HepG2 (cell line): ENCODE results near the gene PTPRO. TPM values are rescaled to one million over a fixed set of nuclear protein-coding genes. Genes with fewer than 3 reads are reported as not detected.
A peak's percentile ranks its signal among the peaks of the same experiment; 100 is the strongest.

Experiments
- ATAC-seq: fragments of 200-7000 bp; cut with Tn5 transposase; 3 replicates; pipeline ENCODE4 v1.9.1; 2020; ENCODE audit warnings: mild to moderate bottlenecking, moderate library complexity
- BruUV-seq: library from RNA; stranded (reverse); fragments of 400-500 nt; replicated peaks from 2 replicates; lab custom pipeline; 2021; lab: Mats Ljungman, UMichigan
- CTCF ChIA-PET: fragments of 300-600 bp; formaldehyde crosslinking; extraction: SDS; loops from one replicate; lab custom pipeline; 2021; ENCODE audit warnings: low total read pairs, inconsistent platforms, low intra/inter-chr PET ratio; lab: Yijun Ruan, JAX
- POLR2A ChIA-PET: fragments of 350-600 bp; sonication (Branson Sonifier 250); formaldehyde crosslinking; loops from one replicate; lab custom pipeline; 2020; ENCODE audit warnings: antibody characterized with exemption, inconsistent platforms; lab: Yijun Ruan, JAX
- DNase-seq: peaks from one replicate; pipeline ENCODE4 v3.0.0-alpha.2; 2015; ENCODE audit warnings: low spot score
- FAIRE-seq: peaks from 3 replicates; lab custom pipeline; 2011; peaks lifted over from hg19 to GRCh38; lab: Jason Lieb, UNC
- H2AFZ ChIP-seq: one replicate; pipeline ENCODE4 v1.6.1; 2011; ENCODE audit warnings: low read length, inconsistent platforms
- H3K27ac ChIP-seq: fragments of 300-600 bp; 3 replicates; pipeline ENCODE4 v1.8.0; 2011; ENCODE audit warnings: mixed run types, mild to moderate bottlenecking, mixed read lengths, low read length, inconsistent platforms; ENCODE audit not compliant: insufficient read depth; ENCODE audit errors: extremely low read length
- H3K27me3 ChIP-seq, 2 experiments: fragments of 200-600 bp in 1 of 2; 2 replicates in 1 of 2; 3 replicates in 1 of 2; pipeline versions ENCODE4 v1.6.0 to v1.8.0; 2011; ENCODE audit warnings: low read length in 2 of 2, mild to moderate bottlenecking in 2 of 2, moderate library complexity in 2 of 2, inconsistent platforms in 1 of 2; ENCODE audit not compliant: insufficient read depth in 2 of 2, control insufficient read depth in 1 of 2
- H3K36me3 ChIP-seq, 2 experiments: fragments of 200-600 bp in 1 of 2; replicated peaks in 1 of 2; 2 replicates in 1 of 2; 3 replicates in 1 of 2; pipeline versions ENCODE4 v1.5.1 to v1.8.0; 2011; ENCODE audit warnings: low read length in 2 of 2, inconsistent platforms in 1 of 2; ENCODE audit not compliant: insufficient read depth in 2 of 2, control insufficient read depth in 1 of 2
- H3K4me1 ChIP-seq: 2 replicates; pipeline ENCODE4 v1.5.1; 2012; ENCODE audit warnings: low read length, inconsistent platforms; ENCODE audit not compliant: insufficient read depth
- H3K4me2 ChIP-seq: 2 replicates; pipeline ENCODE4 v1.6.0; 2011; ENCODE audit warnings: low read depth, low read length, inconsistent platforms
- H3K4me3 ChIP-seq, 3 experiments: fragments of 200-600 bp in 1 of 3; sonication (generic), shearing (Covaris generic) in 1 of 3; replicated peaks in 1 of 3; 2 replicates each; pipeline ENCODE4 v1.5.1; 2011 to 2016; ENCODE audit warnings: low read length in 3 of 3, inconsistent platforms in 2 of 3, low read depth in 2 of 3, mild to moderate bottlenecking in 2 of 3, control low read depth in 1 of 3, mixed read lengths in 1 of 3; ENCODE audit not compliant: insufficient read depth in 1 of 3
- H3K79me2 ChIP-seq: one replicate; pipeline ENCODE4 v1.6.1; 2011; ENCODE audit warnings: low read length, inconsistent platforms; ENCODE audit not compliant: insufficient read depth
- H3K9ac ChIP-seq: 2 replicates; pipeline ENCODE4 v1.6.0; 2011; ENCODE audit warnings: mild to moderate bottlenecking, low read depth, low read length, inconsistent platforms; ENCODE audit not compliant: insufficient read depth
- H3K9me3 ChIP-seq: 2 replicates; pipeline ENCODE4 v1.5.1; 2012; ENCODE audit warnings: mild to moderate bottlenecking, low read length
- H4K20me1 ChIP-seq: 2 replicates; pipeline ENCODE4 v1.6.0; 2011; ENCODE audit warnings: inconsistent platforms, mild to moderate bottlenecking, low read length, moderate library complexity; ENCODE audit not compliant: insufficient read depth
- HNRNPL ChIP-seq: fragments of 200-400 bp; formaldehyde crosslinking; IDR thresholded peaks from 2 replicates; pipeline ENCODE4 v1.6.1; 2017; ENCODE audit warnings: mild to moderate bottlenecking, low read depth, low read length
- HOXA9 ChIP-seq: sonication (generic); formaldehyde crosslinking; IDR thresholded peaks from 2 replicates; pipeline ENCODE4 v1.8.1; 2022; ENCODE audit warnings: missing genetic modification reagents, mild to moderate bottlenecking, moderate library complexity, borderline replicate concordance
- MTA3 ChIP-seq: sonication (generic); formaldehyde crosslinking; IDR thresholded peaks from 2 replicates; pipeline ENCODE4 v1.4.0; 2020; ENCODE audit warnings: missing genetic modification reagents
- THYN1 ChIP-seq: sonication (generic); formaldehyde crosslinking; IDR thresholded peaks from 2 replicates; pipeline ENCODE4 v1.8.1; 2023; ENCODE audit warnings: low read depth, mild to moderate bottlenecking, moderate library complexity, missing genetic modification reagents, borderline replicate concordance
- ZNF678 ChIP-seq: sonication (generic); formaldehyde crosslinking; IDR thresholded peaks from 2 replicates; pipeline ENCODE4 v1.4.0; 2020; ENCODE audit warnings: mild to moderate bottlenecking, missing genetic modification reagents
- ZNF772 ChIP-seq: sonication (generic); formaldehyde crosslinking; IDR thresholded peaks from 2 replicates; pipeline ENCODE4 v1.5.0; 2020; ENCODE audit warnings: mild to moderate bottlenecking, missing genetic modification reagents
- ZSCAN9 ChIP-seq: IDR thresholded peaks from 2 replicates; pipeline ENCODE4 v1.6.1; 2016; ENCODE audit warnings: borderline replicate concordance
- WGBS: methylation state at CpG from one replicate; pipeline ENCODE4 v1.1.6; 2017; ENCODE audit warnings: low lambda C conversion rate; 5-methylcytosine and 5-hydroxymethylcytosine counted together
- in situ Hi-C: cut with HindIII; loops from 2 replicates; pipeline ENCODE4 v1.10.0; 2017; ENCODE audit warnings: low pct_unique_long_range_greater_than_20kb; ENCODE audit not compliant: extremely low pct_ligation_motif_present
- intact Hi-C: fragments of 100-400 bp; cut with micrococcal nuclease; formaldehyde crosslinking; loops from one replicate; pipeline ENCODE4 v1.10.0; 2022; ENCODE audit not compliant: unreplicated experiment
- polyA plus RNA-seq, 8 experiments: library from polyadenylated mRNA; depleted of rRNA in 3 of 8; stranded (reverse) in 7 of 8; unstranded in 1 of 8; fragments of >200 nt; fragmentation: Illumina TruSeq in 4 of 8; extraction: Trizol in 4 of 8; gene quantifications; 2 replicates each; pipeline versions ENCODE4 v1.2.1 to v1.2.3, GENCODE V29; 2011 to 2016; ENCODE audit warnings: low read depth in 4 of 8, missing spikeins in 1 of 8, mixed read lengths in 1 of 8; ENCODE audit not compliant: insufficient read depth in 1 of 8
- total RNA-seq, 5 experiments: library from RNA; depleted of rRNA; stranded (reverse); fragments of >200 nt; fragmentation: Illumina TruSeq; extraction: Trizol; gene quantifications; 2 replicates each; pipeline ENCODE4 v1.2.3, GENCODE V29; 2016; ENCODE audit warnings: low read depth in 1 of 5
- TF ChIP-seq, protein P1 (sequence below): IDR thresholded peaks from 2 replicates; pipeline ENCODE4 v1.4.0; 2020; ENCODE audit warnings: mild to moderate bottlenecking, missing genetic modification reagents

PTPRO gene
- total and polyA plus RNA-seq, 2 of the 13 experiments (the other 11 are each of a cell fraction or from before 2014, with no cell fraction given): 0.04 TPM; not detected in 1

GRCh38 chr12:15597125-15597830 lies 275.0 kb downstream of the PTPRO start (continued):
- TF ChIP-seq, protein P1, sequence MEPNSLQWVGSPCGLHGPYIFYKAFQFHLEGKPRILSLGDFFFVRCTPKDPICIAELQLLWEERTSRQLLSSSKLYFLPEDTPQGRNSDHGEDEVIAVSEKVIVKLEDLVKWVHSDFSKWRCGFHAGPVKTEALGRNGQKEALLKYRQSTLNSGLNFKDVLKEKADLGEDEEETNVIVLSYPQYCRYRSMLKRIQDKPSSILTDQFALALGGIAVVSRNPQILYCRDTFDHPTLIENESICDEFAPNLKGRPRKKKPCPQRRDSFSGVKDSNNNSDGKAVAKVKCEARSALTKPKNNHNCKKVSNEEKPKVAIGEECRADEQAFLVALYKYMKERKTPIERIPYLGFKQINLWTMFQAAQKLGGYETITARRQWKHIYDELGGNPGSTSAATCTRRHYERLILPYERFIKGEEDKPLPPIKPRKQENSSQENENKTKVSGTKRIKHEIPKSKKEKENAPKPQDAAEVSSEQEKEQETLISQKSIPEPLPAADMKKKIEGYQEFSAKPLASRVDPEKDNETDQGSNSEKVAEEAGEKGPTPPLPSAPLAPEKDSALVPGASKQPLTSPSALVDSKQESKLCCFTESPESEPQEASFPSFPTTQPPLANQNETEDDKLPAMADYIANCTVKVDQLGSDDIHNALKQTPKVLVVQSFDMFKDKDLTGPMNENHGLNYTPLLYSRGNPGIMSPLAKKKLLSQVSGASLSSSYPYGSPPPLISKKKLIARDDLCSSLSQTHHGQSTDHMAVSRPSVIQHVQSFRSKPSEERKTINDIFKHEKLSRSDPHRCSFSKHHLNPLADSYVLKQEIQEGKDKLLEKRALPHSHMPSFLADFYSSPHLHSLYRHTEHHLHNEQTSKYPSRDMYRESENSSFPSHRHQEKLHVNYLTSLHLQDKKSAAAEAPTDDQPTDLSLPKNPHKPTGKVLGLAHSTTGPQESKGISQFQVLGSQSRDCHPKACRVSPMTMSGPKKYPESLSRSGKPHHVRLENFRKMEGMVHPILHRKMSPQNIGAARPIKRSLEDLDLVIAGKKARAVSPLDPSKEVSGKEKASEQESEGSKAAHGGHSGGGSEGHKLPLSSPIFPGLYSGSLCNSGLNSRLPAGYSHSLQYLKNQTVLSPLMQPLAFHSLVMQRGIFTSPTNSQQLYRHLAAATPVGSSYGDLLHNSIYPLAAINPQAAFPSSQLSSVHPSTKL (CRISPR knock-in tag): peak; percentile 47; the same call in 1 of the 2 replicates
- TF ChIP-seq THYN1 (CRISPR knock-in tag): no peak
- TF ChIP-seq, all 625 proteins: peak for 10

- WGBS: 91% methylated on average over 4 of the region's 4 CpGs
- Histone ChIP-seq H3K4me2 (no peak overlapping the region), H3K9ac (no peak overlapping the region), H4K20me1 (no peaks in the 10 kb centered on the region), H2AFZ (no peak overlapping the region), H3K36me3 (no peaks in the 10 kb centered on the region), H3K4me3 (no peak overlapping the region), H3K4me1 (peaks cover 58% of the 10 kb centered on the region), H3K27ac (no peak overlapping the region), H3K27me3 (no peaks in the 10 kb centered on the region; a peak in 1 of 5 replicates), H3K9me3 (no peaks in the 10 kb centered on the region), H3K79me2 (no peaks in the 10 kb centered on the region)
- DNase-seq (no peak), ATAC-seq (no peak), FAIRE-seq (no peak)
- POLR2A ChIA-PET: no interaction called here
- TF ChIP-seq ZSCAN9 (CRISPR knock-in tag): no peak
- no peak for TF ChIP-seq MTA3
- TF ChIP-seq HOXA9 (CRISPR knock-in tag): no peak
- TF ChIP-seq HNRNPL: no peak
- TF ChIP-seq ZNF772 (CRISPR knock-in tag): no peak
- no peak for TF ChIP-seq ZNF678
- intact Hi-C loops: no loop called here
- CTCF ChIA-PET: no interaction called here
- in situ Hi-C loops: no loop called here
- BruUV-seq: no TSS peak
Measured at GRCh38 chr12:15599266-15600037, 277.1 kb downstream of the PTPRO start.
